Heart left ventricle (tissue), 13 donors: ENCODE data around the gene DRG1.

Experiments
- POLR2A ChIP-seq, 2 donors: fragments of 450-650 bp; IDR thresholded peaks; one replicate each; pipeline ENCODE4 v1.6.1; 2017; ENCODE audit warnings: antibody characterized with exemption in 2 of 2, mild to moderate bottlenecking in 2 of 2, moderate library complexity in 2 of 2
- TF ChIP-seq, protein P1 (sequence below), 12 donors: fragments of 200-600 bp; sonication (generic) in 4 of 12; IDR thresholded peaks; one replicate each; pipeline versions ENCODE4 v1.5.0 to v1.8.0; 2018 to 2022; ENCODE audit warnings: antibody characterized with exemption in 12 of 12, mild to moderate bottlenecking in 5 of 12
- donor health status: ischemic (EF 13 %, LVEDD 7.1; RV severe dilation, severe dysfunction).
- donor health status: DM: no; HTN: yes; CAD: no.
- donor health status: DM: no; HTN: no; CAD: no.
- donor health status: ischemic (EF 25% LVEDD 6.9; RV normal size, moderate dysfunction).
- donor health status: ischemic (EF 25% LVEDD 5.7; RV mildly dilated, moderate dysfunction).
- donor health status: ischemic (EF 35%, LVEDD 5.7; RV mildly dilated, moderate dysfunction).
- donor health status: nonischemic (EF 11% LVEDD 7.7; RV severe dilation, severe dysfunction).
- donor health status: DM: yes; HTN: yes; CAD: no.
- donor health status: PGD.
- donor health status: ischemic (EF 29% LVEDD 5.4; RV normal size, mild dysfunction).
- donor health status: nonischemic (EF 23%, LVEDD 6.1; RV moderate dilation, normal function).

- TF ChIP-seq, protein P1, sequence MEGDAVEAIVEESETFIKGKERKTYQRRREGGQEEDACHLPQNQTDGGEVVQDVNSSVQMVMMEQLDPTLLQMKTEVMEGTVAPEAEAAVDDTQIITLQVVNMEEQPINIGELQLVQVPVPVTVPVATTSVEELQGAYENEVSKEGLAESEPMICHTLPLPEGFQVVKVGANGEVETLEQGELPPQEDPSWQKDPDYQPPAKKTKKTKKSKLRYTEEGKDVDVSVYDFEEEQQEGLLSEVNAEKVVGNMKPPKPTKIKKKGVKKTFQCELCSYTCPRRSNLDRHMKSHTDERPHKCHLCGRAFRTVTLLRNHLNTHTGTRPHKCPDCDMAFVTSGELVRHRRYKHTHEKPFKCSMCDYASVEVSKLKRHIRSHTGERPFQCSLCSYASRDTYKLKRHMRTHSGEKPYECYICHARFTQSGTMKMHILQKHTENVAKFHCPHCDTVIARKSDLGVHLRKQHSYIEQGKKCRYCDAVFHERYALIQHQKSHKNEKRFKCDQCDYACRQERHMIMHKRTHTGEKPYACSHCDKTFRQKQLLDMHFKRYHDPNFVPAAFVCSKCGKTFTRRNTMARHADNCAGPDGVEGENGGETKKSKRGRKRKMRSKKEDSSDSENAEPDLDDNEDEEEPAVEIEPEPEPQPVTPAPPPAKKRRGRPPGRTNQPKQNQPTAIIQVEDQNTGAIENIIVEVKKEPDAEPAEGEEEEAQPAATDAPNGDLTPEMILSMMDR (IDR thresholded peaks at IDR 0.05) = no peak
- TF ChIP-seq POLR2A (IDR thresholded peaks at IDR 0.05) = no peak
Measured at GRCh38 chr22:31367426-31367825, 32.0 kb upstream of the DRG1 start.
